Measurements from ENCODE around the gene ULK3.
"Not testable (repeated sequence)": the region's sequence is repeated elsewhere in the genome, so short reads cannot be mapped to it uniquely, and the experiment has no call there.

The ULK3 gene, protein sequence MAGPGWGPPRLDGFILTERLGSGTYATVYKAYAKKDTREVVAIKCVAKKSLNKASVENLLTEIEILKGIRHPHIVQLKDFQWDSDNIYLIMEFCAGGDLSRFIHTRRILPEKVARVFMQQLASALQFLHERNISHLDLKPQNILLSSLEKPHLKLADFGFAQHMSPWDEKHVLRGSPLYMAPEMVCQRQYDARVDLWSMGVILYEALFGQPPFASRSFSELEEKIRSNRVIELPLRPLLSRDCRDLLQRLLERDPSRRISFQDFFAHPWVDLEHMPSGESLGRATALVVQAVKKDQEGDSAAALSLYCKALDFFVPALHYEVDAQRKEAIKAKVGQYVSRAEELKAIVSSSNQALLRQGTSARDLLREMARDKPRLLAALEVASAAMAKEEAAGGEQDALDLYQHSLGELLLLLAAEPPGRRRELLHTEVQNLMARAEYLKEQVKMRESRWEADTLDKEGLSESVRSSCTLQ

DNA sequence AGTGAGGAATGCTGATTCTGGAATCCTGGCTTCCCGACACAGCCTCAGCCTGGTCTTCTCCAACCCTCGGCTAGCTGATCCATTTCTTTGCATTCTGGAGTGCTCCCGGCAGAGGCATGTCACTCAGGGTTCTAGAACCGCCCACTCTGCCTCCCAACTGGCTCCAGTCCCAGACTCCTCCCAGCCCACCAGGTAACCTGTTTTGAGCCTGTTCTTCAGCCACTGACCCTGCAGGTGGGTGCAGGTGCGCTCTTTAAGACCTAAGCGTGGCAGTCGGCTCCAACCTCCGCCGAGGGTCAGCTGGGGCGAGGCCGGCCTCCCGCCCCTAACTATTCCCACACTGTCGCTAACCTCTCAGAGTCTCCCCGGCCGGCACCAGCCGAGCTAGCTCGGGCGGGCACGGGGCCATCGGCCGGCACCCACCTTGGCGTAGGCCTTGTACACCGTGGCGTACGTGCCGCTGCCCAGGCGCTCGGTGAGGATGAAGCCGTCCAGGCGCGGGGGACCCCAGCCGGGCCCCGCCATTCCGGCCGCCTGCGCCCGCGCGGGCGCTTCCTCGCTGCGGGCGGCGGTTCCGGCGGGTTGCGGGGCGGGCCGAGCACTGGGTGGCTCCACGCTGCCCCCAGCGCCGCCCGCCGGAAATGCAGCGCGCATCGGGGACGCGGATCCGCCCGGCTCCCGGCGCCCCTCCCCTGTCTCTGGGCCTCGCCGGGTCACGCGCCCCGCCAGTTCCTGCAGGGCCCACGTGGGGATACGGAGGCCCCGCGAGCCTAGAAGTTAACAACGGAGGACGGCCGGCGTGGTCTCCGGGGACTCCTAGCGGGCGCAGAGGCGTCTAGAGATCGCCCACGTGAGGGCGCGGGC is at the start of gene ULK3:
Gene ULK3 (minus strand): TSS at position 576 of the 864 bp plus-strand sequence. CDS start 51 bp downstream, at position 525.
- Mint-ChIP-seq H3K4me1 (ENCODE audit: low read depth) (peaks cover 52% of the 10 kb centered on the region), H3K9me3 (no peaks in the 10 kb centered on the region)

GRCh38 chr15:74892313-74892712 is 49.4 kb upstream of the ULK3 start:
- Mint-ChIP-seq H3K4me1 (ENCODE audit: low read depth) (peaks cover 48% of the 10 kb centered on the region), H3K27ac (peak overlapping the region; percentile 97)

More for the DNA sequence above, at the start of gene ULK3:
- Mint-ChIP-seq H3K27ac (peak within 1 kb of the TSS; percentile 92), H3K27me3 (no peaks in the 10 kb centered on the region), H3K36me3 (ENCODE audit: low read depth) (peaks cover 76% of the 10 kb centered on the region), H3K4me3 (peak within 1 kb of the TSS; percentile 93)
- DNase-seq = peak; percentile 96

GRCh38 chr15:74891469-74891868 is 48.5 kb upstream of the ULK3 start:
- H3K36me3 Mint-ChIP-seq (ENCODE audit: low read depth) = peaks cover 53% of the 10 kb centered on the region

More at GRCh38 chr15:74892313-74892712, 49.4 kb upstream of the ULK3 start:
- Mint-ChIP-seq H3K27me3 (no peaks in the 10 kb centered on the region), H3K36me3 (ENCODE audit: low read depth) (peaks cover 59% of the 10 kb centered on the region), H3K4me3 (no peak overlapping the region), H3K9me3 (no peaks in the 10 kb centered on the region)
- DNase-seq = no peak

GRCh38 chr15:74890665-74890960 is 47.7 kb upstream of the ULK3 start:
- DNase-seq = no peak
- Mint-ChIP-seq H3K27me3 (no peaks in the 10 kb centered on the region), H3K4me1 (ENCODE audit: low read depth) (peaks cover 48% of the 10 kb centered on the region), H3K9me3 (no peaks in the 10 kb centered on the region), H3K36me3 (ENCODE audit: low read depth) (peaks cover 44% of the 10 kb centered on the region), H3K4me3 (peak overlapping the region; percentile 93), H3K27ac (peak overlapping the region; percentile 97)

More at GRCh38 chr15:74891469-74891868, 48.5 kb upstream of the ULK3 start:
- H3K4me3 Mint-ChIP-seq = peak overlapping the region; percentile 93
- DNase-seq = no peak
- H3K27ac Mint-ChIP-seq = peak overlapping the region; percentile 97
- H3K27me3 Mint-ChIP-seq = no peaks in the 10 kb centered on the region
- no peaks in the 10 kb centered on the region for H3K9me3 Mint-ChIP-seq
- peaks cover 48% of the 10 kb centered on the region for H3K4me1 Mint-ChIP-seq (ENCODE audit: low read depth)

- peak within 1 kb of the TSS; percentile 93 for H3K4me3 Mint-ChIP-seq
- no peaks in the 10 kb centered on the region for H3K9me3 Mint-ChIP-seq
- peaks cover 48% of the 10 kb centered on the region for H3K4me1 Mint-ChIP-seq (ENCODE audit: low read depth)
- H3K27ac Mint-ChIP-seq = peak within 1 kb of the TSS; percentile 97
- no peaks in the 10 kb centered on the region for H3K27me3 Mint-ChIP-seq
- H3K36me3 Mint-ChIP-seq (ENCODE audit: low read depth) = peaks cover 40% of the 10 kb centered on the region
- peak; percentile 91 for DNase-seq
These were observed 47.1 kb upstream of the ULK3 start, which contains the start of gene MPI for GRCh38 chr15:74889883-74890664. Gene MPI, plus strand, starts transcription at chr15:74890042. Its CDS starts 32 bp downstream, at chr15:74890074.

DNA sequence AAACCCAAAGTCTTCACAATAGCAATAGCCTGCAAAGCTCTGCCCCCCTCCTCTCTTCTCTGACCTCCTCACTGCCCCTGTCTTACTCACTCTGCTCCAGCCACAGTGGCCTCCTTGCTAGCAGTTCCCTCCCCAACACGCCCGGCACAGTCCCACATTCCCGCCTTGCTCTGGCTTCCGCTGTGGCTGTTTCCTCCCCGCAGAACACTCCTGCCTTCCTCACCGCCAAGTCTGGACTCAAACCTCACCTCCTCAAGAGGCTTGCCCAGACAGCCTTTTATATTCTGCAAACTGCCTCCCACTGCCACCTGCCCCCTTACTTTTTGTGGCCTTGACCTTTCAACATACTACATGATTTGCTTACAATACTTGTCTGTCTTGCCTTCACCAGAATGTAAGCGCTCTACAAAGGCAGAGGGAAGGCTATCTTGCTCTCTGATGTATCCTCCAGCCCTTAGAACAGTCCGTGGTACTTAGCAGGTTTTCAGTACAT is 46.5 kb upstream of the ULK3 start:
- Mint-ChIP-seq H3K9me3 (no peaks in the 10 kb centered on the region), H3K27me3 (no peaks in the 10 kb centered on the region), H3K27ac (peak overlapping the region; percentile 97), H3K36me3 (ENCODE audit: low read depth) (peaks cover 40% of the 10 kb centered on the region), H3K4me3 (peak overlapping the region; percentile 93), H3K4me1 (ENCODE audit: low read depth) (peaks cover 48% of the 10 kb centered on the region)
- no peak for DNase-seq

DNA sequence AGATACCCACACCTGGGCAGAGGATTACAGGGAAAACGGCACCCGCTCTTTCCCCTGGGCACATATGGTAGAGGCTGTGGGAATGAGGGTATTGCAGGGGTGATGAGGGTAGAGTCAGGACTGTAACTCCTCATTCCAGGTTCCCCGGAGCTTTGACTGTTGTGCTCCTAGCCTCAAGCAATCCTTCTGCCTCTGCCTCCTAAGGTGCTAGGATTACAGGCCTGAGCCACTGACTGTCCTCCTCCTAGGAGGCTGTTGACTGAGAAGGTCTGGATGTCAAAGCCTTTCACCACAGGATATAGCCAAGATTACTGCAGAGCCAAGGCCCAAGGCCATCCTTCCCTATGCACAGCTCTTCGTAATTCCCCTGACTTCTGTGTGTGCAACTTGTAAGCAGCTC is 45.8 kb upstream of the ULK3 start:
- Mint-ChIP-seq H3K27ac (peak overlapping the region; percentile 97), H3K4me3 (peak overlapping the region; percentile 93), H3K36me3 (ENCODE audit: low read depth) (peaks cover 39% of the 10 kb centered on the region), H3K4me1 (ENCODE audit: low read depth) (peaks cover 47% of the 10 kb centered on the region), H3K27me3 (no peaks in the 10 kb centered on the region), H3K9me3 (no peaks in the 10 kb centered on the region)
- DNase-seq = no peak

GRCh38 chr15:74887537-74888193 is 44.7 kb upstream of the ULK3 start:
- H3K4me1 Mint-ChIP-seq (ENCODE audit: low read depth) = peaks cover 36% of the 10 kb centered on the region
- H3K4me3 Mint-ChIP-seq, H3K27me3 Mint-ChIP-seq, H3K9me3 Mint-ChIP-seq, H3K27ac Mint-ChIP-seq, DNase-seq: not testable (repeated sequence)
- peaks cover 28% of the 10 kb centered on the region for H3K36me3 Mint-ChIP-seq (ENCODE audit: low read depth)

DNA sequence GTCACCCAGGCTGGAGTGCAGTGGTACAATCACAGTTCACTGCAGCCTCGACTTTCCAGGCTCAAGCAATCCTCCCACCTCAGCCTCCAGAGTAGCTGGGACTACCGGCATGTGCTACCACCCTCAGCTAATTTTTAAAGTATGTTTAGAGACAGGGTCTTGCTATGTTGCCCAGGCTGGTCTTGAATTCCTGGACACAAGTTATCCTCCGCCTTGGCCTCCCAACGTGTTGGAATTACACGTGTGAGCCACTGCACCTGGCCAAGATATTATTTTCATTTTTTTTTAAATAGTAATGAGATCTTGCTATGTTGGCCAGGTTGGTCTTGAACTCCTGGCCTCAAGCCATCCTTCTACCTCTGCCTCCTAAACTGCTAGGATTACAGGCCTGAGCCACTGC is 42.5 kb upstream of the ULK3 start:
- H3K27me3 Mint-ChIP-seq = no peaks in the 10 kb centered on the region
- H3K4me3 Mint-ChIP-seq = no peak overlapping the region
- H3K36me3 Mint-ChIP-seq (ENCODE audit: low read depth) = peaks cover 6% of the 10 kb centered on the region
- H3K9me3 Mint-ChIP-seq = no peaks in the 10 kb centered on the region
- DNase-seq = no peak
- peaks cover 14% of the 10 kb centered on the region for H3K4me1 Mint-ChIP-seq (ENCODE audit: low read depth)
- H3K27ac Mint-ChIP-seq = no peak overlapping the region

DNA sequence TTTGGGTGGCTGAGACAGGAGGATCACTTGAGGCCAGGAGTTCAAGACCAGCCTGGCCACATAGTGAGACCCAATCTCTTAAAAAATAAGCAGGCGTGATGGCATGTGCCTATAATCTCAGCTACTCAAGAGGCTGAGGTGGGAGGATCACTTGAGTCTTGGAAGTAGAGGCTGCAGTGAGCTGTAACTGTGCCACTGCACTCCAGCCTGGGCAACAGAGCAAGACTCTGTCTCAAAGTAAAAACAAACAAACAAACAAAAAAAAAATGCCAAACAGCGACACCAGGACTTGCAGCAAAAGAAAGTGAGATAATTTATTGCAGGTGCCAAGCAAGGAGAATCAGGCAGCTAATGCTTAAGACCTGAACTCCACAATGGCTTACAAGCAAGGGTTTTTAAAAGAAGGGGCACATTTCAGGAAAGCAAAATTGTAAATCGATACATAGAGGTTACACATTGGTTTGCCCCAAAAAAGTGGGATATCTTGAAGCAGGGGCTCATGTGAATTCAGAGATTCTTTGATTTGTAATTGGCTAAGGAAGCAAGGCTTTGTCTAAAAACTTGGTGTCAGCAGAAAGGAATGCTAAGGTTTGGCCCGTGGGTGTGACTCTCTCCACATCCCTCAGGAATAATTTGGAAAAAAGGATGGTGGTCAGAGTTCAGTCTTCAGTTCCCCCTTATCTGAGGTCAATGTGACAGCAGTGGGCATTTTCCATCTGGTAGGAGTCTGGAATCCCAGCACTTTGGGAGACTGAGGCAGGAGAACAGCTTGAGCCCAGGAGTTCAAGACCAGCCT is 41.7 kb upstream of the ULK3 start:
- Mint-ChIP-seq H3K27me3 (no peaks in the 10 kb centered on the region), H3K9me3 (no peaks in the 10 kb centered on the region), H3K27ac (no peak overlapping the region), H3K36me3 (ENCODE audit: low read depth) (no peaks in the 10 kb centered on the region), H3K4me3 (no peak overlapping the region), H3K4me1 (ENCODE audit: low read depth) (peaks cover 11% of the 10 kb centered on the region)
- no peak for DNase-seq

DNA sequence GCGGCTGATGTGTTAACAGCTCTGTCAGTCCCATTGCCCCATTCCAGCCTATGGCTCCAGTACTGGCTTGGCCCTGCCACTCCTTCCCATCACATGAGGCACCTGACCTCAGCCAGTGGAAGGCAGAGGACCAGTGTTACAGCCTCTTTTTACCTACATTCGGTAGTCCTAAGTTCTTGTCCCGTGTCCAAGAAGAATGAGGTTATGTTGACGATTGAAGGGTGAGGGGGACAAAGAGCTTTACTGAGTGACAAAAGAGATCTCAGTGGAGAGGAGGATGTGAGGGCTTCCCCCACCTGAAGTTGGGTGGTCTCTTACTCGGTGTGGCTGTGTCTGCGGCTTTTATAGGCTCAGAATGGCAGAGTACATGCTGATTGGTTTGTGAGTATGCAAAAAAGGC is 39.6 kb upstream of the ULK3 start:
- Mint-ChIP-seq H3K27me3 (no peaks in the 10 kb centered on the region), H3K4me3 (no peak overlapping the region), H3K9me3 (no peaks in the 10 kb centered on the region), H3K36me3 (ENCODE audit: low read depth) (no peaks in the 10 kb centered on the region), H3K4me1 (ENCODE audit: low read depth) (no peaks in the 10 kb centered on the region), H3K27ac (no peak overlapping the region)
- DNase-seq = no peak

DNA sequence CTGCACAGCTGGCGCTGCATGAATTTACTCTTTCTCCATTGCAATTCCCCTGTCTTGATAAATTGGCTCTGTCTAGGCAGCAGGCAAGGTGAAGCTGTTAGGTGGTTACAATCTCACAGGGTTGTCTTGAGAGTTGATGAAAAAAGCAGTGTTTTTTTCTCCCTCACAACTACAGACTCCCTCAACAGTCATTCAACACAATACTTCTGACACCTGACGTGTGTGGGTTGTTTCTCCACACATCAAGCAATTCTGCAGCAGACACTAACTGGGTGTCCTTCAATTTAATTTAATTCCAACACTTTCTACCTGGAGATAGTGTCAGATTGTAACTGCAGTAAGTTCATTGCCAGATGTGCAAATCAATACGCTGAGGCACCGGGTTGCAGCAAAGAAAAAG is 35.3 kb upstream of the ULK3 start:
- Mint-ChIP-seq H3K36me3 (ENCODE audit: low read depth) (no peaks in the 10 kb centered on the region), H3K27me3 (no peaks in the 10 kb centered on the region), H3K27ac (no peak overlapping the region), H3K9me3 (no peaks in the 10 kb centered on the region), H3K4me1 (ENCODE audit: low read depth) (peaks cover 7% of the 10 kb centered on the region), H3K4me3 (no peak overlapping the region)
- DNase-seq = no peak

Data from activated T-cell treated with anti-CD3 and anti-CD28 coated beads, Interleukin-2, amount 50 U/mL, for 24 hours (primary cell).